HG03460 (cell line): ENCODE measurements around the gene IGFL2.
"Not testable (repeated sequence)": the region's sequence is repeated elsewhere in the genome, so short reads cannot be mapped to it uniquely, and the experiment has no call there.

Experiments used
- ATAC-seq: cut with Tn5 transposase; IDR thresholded peaks from one replicate; pipeline ENCODE4 v1.9.1; 2021; ENCODE audit not compliant: unreplicated experiment

IGFL2 gene

DNA sequence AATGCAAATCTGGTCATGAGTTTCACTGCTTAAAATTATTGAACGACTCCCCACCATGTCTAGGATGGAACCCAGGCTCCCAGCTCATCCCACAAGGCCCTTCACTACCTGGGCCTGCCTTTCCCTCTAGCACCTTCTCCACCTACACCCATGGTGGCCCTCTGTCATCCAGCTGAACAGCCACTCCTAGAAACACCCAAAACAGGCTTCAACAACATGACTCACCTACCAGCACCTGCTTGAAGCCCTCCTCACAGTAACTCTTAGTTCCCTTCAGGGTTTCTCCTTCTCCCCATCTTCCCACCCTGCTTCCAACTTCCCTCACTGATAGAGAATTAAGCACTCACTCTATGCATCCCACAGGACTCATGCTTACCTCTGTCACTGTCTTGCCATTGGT lies 6.6 kb upstream of the IGFL2 start:
- ATAC-seq = no peak

DNA sequence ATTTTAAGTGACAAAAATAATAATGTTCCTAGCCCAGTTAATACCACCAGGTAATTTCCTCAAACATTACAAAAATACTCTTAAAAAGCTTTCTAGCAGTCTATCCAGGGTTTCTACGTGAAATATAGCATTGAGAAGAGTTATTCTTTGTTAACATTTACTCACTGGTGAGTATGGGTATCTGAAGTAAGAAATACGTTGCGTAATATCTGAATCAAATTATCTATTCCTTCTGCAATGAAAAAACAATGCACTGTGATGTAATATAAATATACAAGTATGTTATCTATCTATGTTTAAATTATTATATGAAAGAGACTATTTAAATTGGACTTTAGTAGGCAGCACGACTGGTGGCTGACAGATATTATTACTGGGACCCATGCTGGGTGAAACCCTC lies 5.7 kb upstream of the IGFL2 start:
- no peak for ATAC-seq

DNA sequence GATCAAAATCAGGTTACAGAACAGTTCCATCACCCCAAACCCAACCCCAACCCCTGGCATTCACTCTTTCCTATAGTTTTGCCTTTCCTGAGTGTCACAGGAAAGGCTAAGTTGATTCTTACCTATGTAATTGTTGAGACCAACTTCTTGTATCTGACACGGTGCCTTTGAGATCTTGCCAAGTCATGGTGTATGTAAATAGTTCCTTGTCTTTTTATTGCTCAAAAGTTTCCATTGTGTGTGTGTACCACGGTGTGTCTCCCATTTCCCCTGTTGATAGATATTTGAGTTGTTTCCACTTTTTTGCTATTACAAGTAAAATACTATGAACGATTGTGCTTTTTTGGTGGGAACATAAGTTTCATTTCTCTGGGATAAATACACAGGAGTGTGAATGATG lies 3.3 kb upstream of the IGFL2 start:
- no peak for ATAC-seq

- no peak for ATAC-seq
Observed at GRCh38 chr19:46147166-46147740, 785 bp upstream of the IGFL2 start.

GRCh38 chr19:46150606-46151005 lies 2.6 kb downstream of the IGFL2 start:
- no peak for ATAC-seq

- ATAC-seq = no peak
Observed at GRCh38 chr19:46155237-46155636, 7.2 kb downstream of the IGFL2 start.

GRCh38 chr19:46159418-46160232 lies 11.6 kb downstream of the IGFL2 start:
- no peak for ATAC-seq

GRCh38 chr19:46160233-46160775 lies 12.3 kb downstream of the IGFL2 start:
- no peak for ATAC-seq

GRCh38 chr19:46161642-46162257 lies 13.7 kb downstream of the IGFL2 start:
- ATAC-seq = not testable (repeated sequence)

GRCh38 chr19:46162731-46163130 lies 14.7 kb downstream of the IGFL2 start:
- ATAC-seq = no peak

DNA sequence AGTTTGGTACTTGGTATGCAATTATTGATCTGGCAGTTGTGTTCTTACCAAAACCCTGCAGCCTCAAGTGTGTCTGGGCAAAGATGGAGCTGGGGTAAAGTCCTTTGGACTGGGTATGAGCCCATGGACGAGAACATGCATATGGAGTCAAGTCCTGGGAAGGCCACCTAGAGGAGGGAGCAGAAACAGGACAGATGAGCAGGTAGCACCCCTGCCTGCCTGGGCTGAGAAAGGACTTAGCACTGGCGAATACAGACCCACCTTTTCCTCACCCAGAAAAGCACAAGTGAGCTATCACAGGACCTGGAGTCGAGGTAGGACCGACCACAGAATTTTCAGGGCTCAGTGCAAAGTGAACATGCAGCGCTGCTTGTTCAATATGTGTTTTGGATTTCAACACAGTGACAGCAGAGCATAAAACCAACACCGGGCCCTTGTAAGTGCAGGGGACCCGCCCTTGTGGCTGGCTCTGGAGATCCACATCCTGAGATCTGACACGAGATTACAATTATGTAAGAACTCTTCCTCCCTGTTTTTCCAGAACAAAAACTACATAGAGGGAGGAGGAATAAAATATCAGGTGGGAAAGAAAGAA lies 25.9 kb downstream of the IGFL2 start:
- ATAC-seq = no peak

DNA sequence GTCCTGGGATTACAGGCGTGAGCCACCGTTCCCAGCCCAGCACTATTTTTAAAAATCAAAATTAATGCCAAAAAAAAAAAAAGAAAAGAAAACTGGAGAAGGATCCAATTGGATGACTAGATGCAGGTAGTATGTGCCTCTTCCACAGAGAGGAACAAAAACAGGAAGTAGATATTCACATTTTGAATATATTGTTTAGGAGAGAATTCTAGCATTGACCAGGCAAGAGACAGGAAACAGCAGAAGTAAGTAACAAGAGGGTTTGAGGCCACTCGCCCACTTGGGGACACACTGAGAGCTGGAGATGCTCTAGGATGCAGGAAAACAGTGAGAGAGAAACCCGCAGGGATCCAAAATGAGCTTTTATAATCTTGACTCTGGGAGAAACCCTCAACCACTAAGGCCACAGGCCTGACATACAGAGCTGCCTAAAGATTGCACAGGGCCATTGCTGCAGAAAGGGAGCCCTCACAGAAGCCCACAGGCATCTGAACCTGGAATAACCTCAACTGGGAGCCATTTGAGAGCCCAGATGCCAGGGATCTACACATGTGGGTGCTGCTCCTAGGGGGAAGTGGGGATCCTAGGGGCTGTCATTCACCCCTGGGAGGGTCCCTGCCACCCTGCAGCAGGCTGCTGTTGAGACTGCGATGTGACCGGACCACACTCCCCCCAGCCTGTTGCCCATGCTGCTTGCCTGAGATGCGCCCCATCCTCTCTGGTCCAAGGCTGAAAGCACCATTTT lies 28.2 kb downstream of the IGFL2 start:
- ATAC-seq = no peak

- no peak for ATAC-seq
Observed at GRCh38 chr19:46179076-46179759, 31.2 kb downstream of the IGFL2 start.

DNA sequence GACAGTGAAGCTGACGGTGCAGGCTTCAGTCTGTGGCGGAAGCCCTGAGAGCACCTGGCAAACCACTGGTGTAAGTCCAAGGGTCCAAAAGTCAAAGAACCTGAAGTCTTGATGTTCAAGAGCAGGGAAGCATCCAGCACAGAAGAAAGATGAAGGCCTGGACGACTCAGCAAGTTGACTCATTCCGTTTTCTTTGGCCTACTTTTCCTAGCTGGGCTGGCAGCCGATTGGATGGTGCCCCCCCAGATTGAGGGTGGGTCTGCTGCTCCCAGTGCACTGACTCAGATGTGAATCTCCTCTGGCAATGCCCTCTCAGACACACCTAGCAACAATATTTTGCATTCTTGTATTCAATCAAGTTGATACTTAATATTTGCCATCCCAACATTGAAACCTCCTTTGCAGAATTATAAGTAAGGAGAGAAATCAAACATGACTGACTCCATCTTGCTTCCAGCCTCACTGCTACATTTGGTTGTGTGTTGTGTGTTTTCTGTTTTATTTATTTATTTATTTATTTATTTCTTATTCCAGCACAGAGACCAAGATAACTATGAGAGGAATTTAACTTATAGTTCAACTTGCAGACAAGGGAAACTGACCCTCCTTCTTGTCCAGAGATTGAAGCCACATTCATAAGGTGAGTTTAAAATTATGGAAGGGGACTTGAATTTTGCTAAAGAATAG lies 32.8 kb downstream of the IGFL2 start:
- ATAC-seq = no peak

- ATAC-seq = no peak
Observed at GRCh38 chr19:46181388-46181779, 33.3 kb downstream of the IGFL2 start.

- no peak for ATAC-seq
Observed at GRCh38 chr19:46182476-46182875, 34.4 kb downstream of the IGFL2 start.

GRCh38 chr19:46184775-46185710 lies 37.0 kb downstream of the IGFL2 start:
- ATAC-seq = not testable (repeated sequence)

DNA sequence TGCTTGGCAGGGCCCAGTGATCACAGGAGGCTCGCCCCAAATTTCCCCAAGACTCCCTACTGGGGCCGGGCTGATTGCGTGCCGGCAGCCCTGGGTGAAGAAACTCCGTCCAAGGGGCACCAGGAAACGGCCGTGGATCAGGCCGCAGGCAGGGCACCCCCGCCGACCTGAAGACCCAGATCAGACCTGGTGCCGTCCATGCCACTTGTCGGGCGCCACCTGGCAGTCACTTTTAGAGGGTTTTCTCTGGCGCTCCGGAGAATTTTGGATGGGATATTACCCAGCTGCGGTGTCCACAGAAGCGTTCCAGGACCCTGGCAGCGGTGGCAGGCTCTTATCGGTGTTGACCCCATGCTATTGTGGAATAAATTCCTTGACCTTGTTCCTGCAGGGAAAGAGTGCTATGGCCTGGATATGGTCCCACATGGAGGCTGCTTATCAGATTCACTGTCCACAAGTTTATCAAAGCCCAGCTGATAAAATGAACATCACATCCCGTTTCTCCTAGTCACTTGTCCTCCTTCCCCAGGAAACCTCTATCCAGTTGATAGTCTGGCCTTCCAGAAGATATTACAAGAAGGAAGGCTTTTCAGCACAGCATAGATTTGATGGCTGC lies 38.2 kb downstream of the IGFL2 start:
- ATAC-seq = no peak
